Measurements from ENCODE around the gene SMAP2. TPM values are rescaled to one million over a fixed set of nuclear protein-coding genes. Genes with fewer than 3 reads are reported as not detected.

SMAP2 gene
- total RNA-seq, 4 donors from 2014 or later, result 20.7 to 39.3 (median 29.2) TPM

GRCh38 chr1:40357625-40358024, 15.9 kb upstream of the SMAP2 start:
- intact Hi-C loops (cut with DNase I), result no loop called here
- no peak overlapping the region for H3K4me3 ChIP-seq
- H3K27ac ChIP-seq (replicated peaks in 1 of 4), result no peak overlapping the region
- DNase-seq (ENCODE audit: extremely low spot score), result no peak
- no peaks in the 10 kb centered on the region for H3K4me1 ChIP-seq
- peaks cover 0 to 20% (median 11%) of the 10 kb centered on the region in 4 donors for H3K9me3 ChIP-seq
- no peaks in the 10 kb centered on the region for H3K36me3 ChIP-seq
- H3K27me3 ChIP-seq, result no peaks in the 10 kb centered on the region
- TF ChIP-seq POLR2A (IDR thresholded peaks at IDR 0.05; ENCODE audit: low read depth) (no peak), POLR2AphosphoS5 (IDR thresholded peaks at IDR 0.05) (no peak), EP300 (IDR thresholded peaks at IDR 0.05) (no peak), CTCF (IDR thresholded peaks at IDR 0.05) (no peak)

- no peak for DNase-seq (ENCODE audit: extremely low spot score)
- intact Hi-C loops (cut with DNase I), result no loop called here
- no peaks in the 10 kb centered on the region for H3K4me1 ChIP-seq
- no peak for TF ChIP-seq POLR2AphosphoS5 (IDR thresholded peaks at IDR 0.05)
- TF ChIP-seq CTCF (IDR thresholded peaks at IDR 0.05), result no peak
- no peak for TF ChIP-seq POLR2A (IDR thresholded peaks at IDR 0.05; ENCODE audit: low read depth)
- TF ChIP-seq EP300 (IDR thresholded peaks at IDR 0.05), result no peak
- no peak overlapping the region for H3K4me3 ChIP-seq
- H3K27me3 ChIP-seq, result peaks cover 0 to 10% (median 0%) of the 10 kb centered on the region in 4 donors
- H3K9me3 ChIP-seq, result peaks cover 0 to 20% (median 11%) of the 10 kb centered on the region in 4 donors
- H3K36me3 ChIP-seq, result no peaks in the 10 kb centered on the region
- no peak overlapping the region for H3K27ac ChIP-seq (replicated peaks in 1 of 4)
Measured at GRCh38 chr1:40360631-40361030, 12.9 kb upstream of the SMAP2 start.

- intact Hi-C loops (cut with DNase I), result no loop called here
- Histone ChIP-seq H3K36me3 (no peaks in the 10 kb centered on the region), H3K4me3 (no peak overlapping the region), H3K27ac (replicated peaks in 1 of 4) (no peak overlapping the region), H3K9me3 (peaks cover 0 to 20% (median 11%) of the 10 kb centered on the region in 4 donors), H3K4me1 (no peaks in the 10 kb centered on the region), H3K27me3 (peaks cover 0 to 10% (median 0%) of the 10 kb centered on the region in 4 donors)
- TF ChIP-seq CTCF (IDR thresholded peaks at IDR 0.05) (no peak), POLR2A (IDR thresholded peaks at IDR 0.05; ENCODE audit: low read depth) (no peak), EP300 (IDR thresholded peaks at IDR 0.05) (no peak), POLR2AphosphoS5 (IDR thresholded peaks at IDR 0.05) (no peak)
- 100% methylated on average over 1 of the region's 1 CpG for WGBS
- no peak for DNase-seq (ENCODE audit: extremely low spot score)
Measured at GRCh38 chr1:40361201-40361600, 12.3 kb upstream of the SMAP2 start.

GRCh38 chr1:40361637-40362036, 11.9 kb upstream of the SMAP2 start:
- 93% methylated on average over 4 of the region's 4 CpGs for WGBS
- no peak overlapping the region for H3K27ac ChIP-seq (replicated peaks in 1 of 4)
- H3K4me3 ChIP-seq, result no peak overlapping the region
- DNase-seq (ENCODE audit: extremely low spot score), result no peak
- TF ChIP-seq CTCF (IDR thresholded peaks at IDR 0.05) (no peak), POLR2A (IDR thresholded peaks at IDR 0.05; ENCODE audit: low read depth) (no peak), POLR2AphosphoS5 (IDR thresholded peaks at IDR 0.05) (no peak), EP300 (IDR thresholded peaks at IDR 0.05) (no peak)
- H3K4me1 ChIP-seq, result no peaks in the 10 kb centered on the region
- peaks cover 0 to 20% (median 11%) of the 10 kb centered on the region in 4 donors for H3K9me3 ChIP-seq
- peaks cover 0 to 10% (median 0%) of the 10 kb centered on the region in 4 donors for H3K27me3 ChIP-seq
- no peaks in the 10 kb centered on the region for H3K36me3 ChIP-seq
- intact Hi-C loops (cut with DNase I), result no loop called here

- H3K27me3 ChIP-seq, result peaks cover 0 to 10% (median 0%) of the 10 kb centered on the region in 4 donors
- H3K4me1 ChIP-seq, result no peaks in the 10 kb centered on the region
- no peaks in the 10 kb centered on the region for H3K36me3 ChIP-seq
- WGBS, result 80% methylated on average over 2 of the region's 2 CpGs
- peaks cover 0 to 19% (median 11%) of the 10 kb centered on the region in 4 donors for H3K9me3 ChIP-seq
- no peak overlapping the region for H3K27ac ChIP-seq (replicated peaks in 1 of 4)
- no peak for TF ChIP-seq CTCF (IDR thresholded peaks at IDR 0.05)
- TF ChIP-seq POLR2AphosphoS5 (IDR thresholded peaks at IDR 0.05), result no peak
- no peak for TF ChIP-seq EP300 (IDR thresholded peaks at IDR 0.05)
- TF ChIP-seq POLR2A (IDR thresholded peaks at IDR 0.05; ENCODE audit: low read depth), result no peak
- H3K4me3 ChIP-seq, result no peak overlapping the region
- no peak for DNase-seq (ENCODE audit: extremely low spot score)
- intact Hi-C loops (cut with DNase I), result no loop called here
Measured at GRCh38 chr1:40362199-40362598, 11.3 kb upstream of the SMAP2 start.
